ENCODE data around the gene MYO7A. TPM values are rescaled to one million over a fixed set of nuclear protein-coding genes. Genes with fewer than 3 reads are reported as not detected.

The MYO7A gene
- total and polyA plus RNA-seq, 2 experiments from 2014 or later: 1.8 to 5.4 TPM

- H3K79me2 ChIP-seq (replicated peaks; ENCODE audit: insufficient read depth): no peaks in the 10 kb centered on the region
- H3K27ac ChIP-seq (ENCODE audit: low read depth): no peak overlapping the region
- no peak overlapping the region for H3K4me2 ChIP-seq
- DNase-seq (ENCODE audit: low spot score) (no peak), ATAC-seq (no peak)
- Mint-ChIP-seq H3K4me3 (no peak overlapping the region), H3K4me1 (peaks cover 4% of the 10 kb centered on the region; the same call in 2 of the 3 replicates), H3K27me3 (ENCODE audit: insufficient read depth, low read depth, poor library complexity) (peaks cover 4% of the 10 kb centered on the region), H3K9me3 (peaks cover 5% of the 10 kb centered on the region; the same call in 2 of the 3 replicates), H3K27ac (no peak overlapping the region), H3K36me3 (ENCODE audit: low read depth) (no peaks in the 10 kb centered on the region; the same call in 2 of the 3 replicates)
- no peak overlapping the region for H3K4me3 ChIP-seq
- no peak for TF ChIP-seq REST (IDR thresholded peaks at IDR 0.05; ENCODE audit: unreplicated experiment)
- no peaks in the 10 kb centered on the region for H4K20me1 ChIP-seq (replicated peaks; ENCODE audit: insufficient read depth)
- H2AFZ ChIP-seq: no peak overlapping the region
- 0 out of 2 replicates have a peak, but pooled peaks cover 2% of the 10 kb centered on the region for H3K9me2 ChIP-seq (ENCODE audit: insufficient read depth)
- no peaks in the 10 kb centered on the region; the same call in 1 of the 2 replicates for H3F3A ChIP-seq (replicated peaks; ENCODE audit: low read depth)
- H3K27me3 ChIP-seq (ENCODE audit: insufficient read depth): no peaks in the 10 kb centered on the region
- no peaks in the 10 kb centered on the region for H3K36me3 ChIP-seq (ENCODE audit: insufficient read depth)
- peaks cover 4% of the 10 kb centered on the region; the same call in 1 of the 2 replicates for H3K4me1 ChIP-seq (ENCODE audit: insufficient read depth)
These were observed 54.7 kb downstream of the MYO7A start for GRCh38 chr11:77182542-77183430.

- no peak overlapping the region for H3K27ac ChIP-seq (ENCODE audit: low read depth)
- DNase-seq (ENCODE audit: low spot score) (no peak), ATAC-seq (no peak)
- no peaks in the 10 kb centered on the region for H3K36me3 ChIP-seq (ENCODE audit: insufficient read depth)
- peaks cover under 1% of the 10 kb centered on the region; the same call in 1 of the 3 replicates for H3K9me3 Mint-ChIP-seq
- no peaks in the 10 kb centered on the region for H3K27me3 ChIP-seq (ENCODE audit: insufficient read depth)
- H3K27me3 Mint-ChIP-seq (ENCODE audit: insufficient read depth, low read depth, poor library complexity): peaks cover 5% of the 10 kb centered on the region
- H3K4me3 Mint-ChIP-seq: no peak overlapping the region
- H3K27ac Mint-ChIP-seq: no peak overlapping the region
- no peak overlapping the region for H3K4me3 ChIP-seq
- no peaks in the 10 kb centered on the region for H3K9me2 ChIP-seq (ENCODE audit: insufficient read depth)
- H4K20me1 ChIP-seq (replicated peaks; ENCODE audit: insufficient read depth): no peaks in the 10 kb centered on the region
- H3K36me3 Mint-ChIP-seq (ENCODE audit: low read depth): no peaks in the 10 kb centered on the region; the same call in 2 of the 3 replicates
- peaks cover 8% of the 10 kb centered on the region for H3K4me1 Mint-ChIP-seq
- H3F3A ChIP-seq (replicated peaks; ENCODE audit: low read depth): no peaks in the 10 kb centered on the region; the same call in 1 of the 2 replicates
- peaks cover 4% of the 10 kb centered on the region; the same call in 1 of the 2 replicates for H3K4me1 ChIP-seq (ENCODE audit: insufficient read depth)
- no peak overlapping the region for H2AFZ ChIP-seq
- no peaks in the 10 kb centered on the region for H3K79me2 ChIP-seq (replicated peaks; ENCODE audit: insufficient read depth)
- H3K4me2 ChIP-seq: no peak overlapping the region
- TF ChIP-seq NANOG (IDR thresholded peaks at IDR 0.05; ENCODE audit: borderline replicate concordance) (no peak), CTCF (conservative IDR thresholded peaks at IDR 0.05; ENCODE audit: low read depth in 2 of 2) (no peak), POLR2AphosphoS5 (IDR thresholded peaks at IDR 0.05; ENCODE audit: low read depth) (no peak), REST (IDR thresholded peaks at IDR 0.05; ENCODE audit: unreplicated experiment) (no peak), ZNF331 (CRISPR knock-in tag; IDR thresholded peaks at IDR 0.05; ENCODE audit: low read depth) (no peak), ETS1 (IDR thresholded peaks at IDR 0.05) (no peak), STAT1 (IDR thresholded peaks at IDR 0.05; ENCODE audit: unreplicated experiment) (no peak), CREB1 (CRISPR knock-in tag; IDR thresholded peaks at IDR 0.05; ENCODE audit: low read depth) (no peak), ZNF114 (CRISPR knock-in tag; IDR thresholded peaks at IDR 0.05) (no peak), EZH2phosphoT487 (IDR thresholded peaks at IDR 0.05; ENCODE audit: unreplicated experiment) (no peak)
These were observed 55.5 kb downstream of the MYO7A start for GRCh38 chr11:77183431-77183984.
